H9 (cell line): ENCODE measurements around the gene ZBTB12. TPM values are rescaled to one million over a fixed set of nuclear protein-coding genes. Genes with fewer than 3 reads are reported as not detected.
A peak's percentile ranks its signal among the peaks of the same experiment; 100 is the strongest.

Experiments
- DNase-seq: peaks from one replicate; pipeline ENCODE4 v3.0.0-alpha.2; 2017
- H2AFZ ChIP-seq: one replicate; pipeline ENCODE4 v1.6.1; 2013; ENCODE audit warnings: mild to moderate bottlenecking, low read length, control low read depth, moderate library complexity
- H2AK5ac ChIP-seq: 2 replicates; pipeline ENCODE4 v1.6.1; 2013; ENCODE audit warnings: low read length, control low read depth, mixed read lengths; ENCODE audit not compliant: insufficient read length
- H2BK120ac ChIP-seq: one replicate; pipeline ENCODE4 v1.6.1; 2013; ENCODE audit warnings: low read depth, mild to moderate bottlenecking, low read length, control low read depth, inconsistent platforms; ENCODE audit not compliant: poor library complexity, severe bottlenecking
- H2BK12ac ChIP-seq: 2 replicates; pipeline ENCODE4 v1.6.1; 2013; ENCODE audit warnings: low read length, control low read depth, mixed read lengths, low read depth; ENCODE audit not compliant: insufficient read length
- H2BK15ac ChIP-seq: 2 replicates; pipeline ENCODE4 v1.6.1; 2013; ENCODE audit warnings: low read depth, low read length, control low read depth
- H2BK20ac ChIP-seq: one replicate; pipeline ENCODE4 v1.6.1; 2013; ENCODE audit warnings: low read depth, mild to moderate bottlenecking, low read length, control low read depth, inconsistent platforms; ENCODE audit not compliant: poor library complexity, severe bottlenecking
- H2BK5ac ChIP-seq: 2 replicates; pipeline ENCODE4 v1.6.1; 2013; ENCODE audit warnings: low read length, control low read depth, mixed read lengths; ENCODE audit not compliant: insufficient read length
- H3K14ac ChIP-seq: 2 replicates; pipeline ENCODE4 v1.6.1; 2013; ENCODE audit warnings: low read length, control low read depth; ENCODE audit not compliant: insufficient read depth
- H3K18ac ChIP-seq: 2 replicates; pipeline ENCODE4 v1.6.1; 2013; ENCODE audit warnings: low read depth, mild to moderate bottlenecking, mixed read lengths, low read length, control low read depth; ENCODE audit not compliant: insufficient read length
- H3K23ac ChIP-seq: 2 replicates; pipeline ENCODE4 v1.6.1; 2013; ENCODE audit warnings: low read length, control low read depth, mixed read lengths, low read depth; ENCODE audit not compliant: insufficient read length
- H3K23me2 ChIP-seq: 2 replicates; pipeline ENCODE4 v1.6.1; 2013; ENCODE audit warnings: low read depth, mild to moderate bottlenecking, mixed read lengths, low read length, control low read depth; ENCODE audit not compliant: insufficient read length, poor library complexity, severe bottlenecking
- H3K27ac ChIP-seq: 2 replicates; pipeline ENCODE4 v1.5.1; 2013; ENCODE audit warnings: low read length, control low read depth, mixed read lengths, low read depth; ENCODE audit not compliant: insufficient read length
- H3K27me3 ChIP-seq: 2 replicates; pipeline ENCODE4 v1.6.1; 2013; ENCODE audit warnings: low read length, control low read depth, inconsistent platforms; ENCODE audit not compliant: insufficient read depth
- H3K4ac ChIP-seq: 2 replicates; pipeline ENCODE4 v1.6.1; 2013; ENCODE audit warnings: low read depth, mild to moderate bottlenecking, control low read depth, inconsistent platforms, low read length, moderate library complexity
- H3K4me1 ChIP-seq: 2 replicates; pipeline ENCODE4 v1.6.1; 2013; ENCODE audit warnings: low read length, control low read depth, inconsistent platforms; ENCODE audit not compliant: insufficient read depth
- H3K4me2 ChIP-seq: 2 replicates; pipeline ENCODE4 v1.6.1; 2013; ENCODE audit warnings: low read length, control low read depth, mixed read lengths; ENCODE audit not compliant: insufficient read length, insufficient read depth
- H3K56ac ChIP-seq: 2 replicates; pipeline ENCODE4 v1.6.1; 2013; ENCODE audit warnings: low read depth, mild to moderate bottlenecking, mixed read lengths, low read length, control low read depth; ENCODE audit not compliant: insufficient read length
- H3K79me1 ChIP-seq: 2 replicates; pipeline ENCODE4 v1.6.1; 2013; ENCODE audit warnings: low read depth, mild to moderate bottlenecking, moderate library complexity, low read length, control low read depth, inconsistent platforms; ENCODE audit not compliant: insufficient read depth, poor library complexity, severe bottlenecking
- H3K79me2 ChIP-seq: 2 replicates; pipeline ENCODE4 v1.6.1; 2013; ENCODE audit warnings: low read length, control low read depth, inconsistent platforms; ENCODE audit not compliant: insufficient read depth
- H3K9ac ChIP-seq: 2 replicates; pipeline ENCODE4 v1.6.1; 2013; ENCODE audit warnings: low read length, control low read depth, mixed read lengths; ENCODE audit not compliant: insufficient read length; ENCODE audit errors: extremely low read depth
- H3K9me3 ChIP-seq: one replicate; pipeline ENCODE4 v1.6.1; 2013; ENCODE audit warnings: low read depth, low read length, inconsistent platforms; ENCODE audit not compliant: control insufficient read depth
- H3T11ph ChIP-seq: one replicate; pipeline ENCODE4 v1.6.1; 2013; ENCODE audit warnings: mild to moderate bottlenecking, low read length, control low read depth, inconsistent platforms
- H4K20me1 ChIP-seq: one replicate; pipeline ENCODE4 v1.6.1; 2013; ENCODE audit not compliant: control insufficient read depth, insufficient read length, insufficient read depth
- H4K5ac ChIP-seq: 2 replicates; pipeline ENCODE4 v1.6.1; 2013; ENCODE audit warnings: low read depth, mild to moderate bottlenecking, mixed read lengths, low read length, control low read depth; ENCODE audit not compliant: insufficient read length
- H4K8ac ChIP-seq: replicated peaks from 2 replicates; pipeline ENCODE4 v1.6.1; 2013; ENCODE audit warnings: low read length, control low read depth, mixed read lengths, low read depth; ENCODE audit not compliant: insufficient read length
- H4K91ac ChIP-seq: 2 replicates; pipeline ENCODE4 v1.6.1; 2013; ENCODE audit warnings: low read depth, mild to moderate bottlenecking, moderate library complexity, mixed read lengths, low read length, control low read depth; ENCODE audit not compliant: insufficient read length
- H3K27ac Mint-ChIP-seq, 3 experiments: 2 replicates in 2 of 3; 3 replicates in 1 of 3; pipeline ENCODE4 v1.8.0; 2020 to 2021; ENCODE audit warnings: mixed read lengths in 3 of 3, mild to moderate bottlenecking in 1 of 3, moderate library complexity in 1 of 3
- H3K27me3 Mint-ChIP-seq: 2 replicates; pipeline ENCODE4 v1.8.0; 2021; ENCODE audit warnings: low read depth, mild to moderate bottlenecking, moderate library complexity, mixed read lengths
- H3K36me3 Mint-ChIP-seq, 3 experiments: 2 replicates in 2 of 3; 3 replicates in 1 of 3; pipeline ENCODE4 v1.8.0; 2020 to 2021; ENCODE audit warnings: low read depth in 3 of 3, mixed read lengths in 3 of 3; ENCODE audit not compliant: insufficient read depth in 1 of 3
- H3K4me1 Mint-ChIP-seq, 2 experiments: 2 replicates each; pipeline ENCODE4 v1.8.0; 2020; ENCODE audit warnings: mixed read lengths in 2 of 2
- H3K4me3 Mint-ChIP-seq, 2 experiments: 2 replicates in 1 of 2; 3 replicates in 1 of 2; pipeline ENCODE4 v1.8.0; 2020 to 2021; ENCODE audit warnings: mild to moderate bottlenecking in 2 of 2, mixed read lengths in 2 of 2, moderate library complexity in 1 of 2
- H3K9me3 Mint-ChIP-seq, 2 experiments: 2 replicates in 1 of 2; 3 replicates in 1 of 2; pipeline ENCODE4 v1.8.0; 2020; ENCODE audit warnings: mild to moderate bottlenecking in 2 of 2, mixed read lengths in 2 of 2, moderate library complexity in 1 of 2
- WGBS: extraction: QIAGEN DNeasy Blood & Tissue Kit; methylation state at CpG from one replicate; pipeline ENCODE4 v1.1.7; 2013; ENCODE audit warnings: missing lambda C conversion rate, low lambda C conversion rate, mixed read lengths; ENCODE audit not compliant: insufficient read length; ENCODE audit errors: extremely low coverage; 5-methylcytosine and 5-hydroxymethylcytosine counted together
- total RNA-seq: library from RNA; stranded (reverse); gene quantifications from 2 replicates; pipeline ENCODE4 v1.2.1, GENCODE V29; 2021
- TF ChIP-seq, protein P1 (sequence below): fragments of 200-600 bp; sonication (generic); conservative IDR thresholded peaks from 3 replicates; pipeline ENCODE4 v1.8.0; 2021; ENCODE audit warnings: antibody characterized with exemption, mild to moderate bottlenecking

Gene ZBTB12
- total RNA-seq, 1 experiment from 2014 or later: 31.0 TPM

DNA sequence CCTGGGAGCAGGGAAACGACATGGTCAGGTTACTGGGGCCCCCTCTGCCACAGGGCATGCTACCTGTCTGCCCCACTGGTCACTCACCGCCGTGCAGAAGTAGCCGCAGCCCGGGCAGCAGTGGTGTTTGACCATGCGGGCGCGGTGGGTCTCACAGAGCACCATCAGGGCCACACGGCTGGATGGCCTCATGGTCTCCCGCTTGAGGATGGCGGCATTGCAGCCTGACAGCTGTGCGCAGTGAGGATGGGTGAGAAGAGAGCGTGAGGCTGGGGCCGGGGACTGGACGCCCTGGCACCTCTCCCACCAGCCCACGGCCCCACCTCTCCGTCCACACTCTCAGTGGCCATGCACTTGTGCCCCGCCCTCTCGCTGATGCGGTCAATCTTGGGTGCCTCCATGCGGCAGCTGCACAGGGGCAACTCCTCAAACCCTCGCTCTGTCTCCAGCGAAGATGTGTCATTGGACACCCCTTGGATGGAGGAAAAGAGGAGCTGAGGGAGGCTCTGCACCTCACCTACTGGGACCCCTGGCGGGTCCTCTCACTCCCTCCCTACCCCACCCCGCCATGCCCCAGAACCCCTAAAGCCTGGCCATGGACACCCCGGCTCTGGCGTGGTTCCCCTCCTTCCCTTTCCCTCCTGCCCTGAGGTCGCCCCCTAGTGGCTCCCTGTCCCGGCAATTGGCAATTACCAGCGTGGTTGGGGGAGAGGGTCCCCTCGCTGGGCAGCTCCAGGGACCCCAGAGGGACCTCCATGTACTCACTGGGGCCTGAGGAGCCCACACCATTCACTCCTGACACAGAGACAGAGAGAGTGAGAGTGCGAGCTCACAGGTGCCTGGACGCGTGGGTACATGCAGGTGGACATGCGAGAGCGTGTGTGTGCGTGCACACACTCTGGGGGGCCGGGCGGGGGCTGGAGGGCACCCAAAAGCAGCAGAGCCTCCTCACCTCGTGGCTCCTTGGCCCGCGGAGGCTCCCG is 13.3 kb downstream of the ZBTB12 start:
- no peak overlapping the region for H2BK15ac ChIP-seq
- no peak overlapping the region for H2AK5ac ChIP-seq
- H4K5ac ChIP-seq: no peak overlapping the region
- WGBS: no CpG with 5 or more reads among the region's 43 CpGs
- H4K8ac ChIP-seq: no peak overlapping the region
- no peak overlapping the region for H3K14ac ChIP-seq
- no peaks in the 10 kb centered on the region for H3K9me3 ChIP-seq
- H2BK5ac ChIP-seq: no peak overlapping the region
- no peaks in the 10 kb centered on the region for H3K79me1 ChIP-seq
- no peaks in the 10 kb centered on the region for H3K27me3 Mint-ChIP-seq
- no peak overlapping the region for H2BK120ac ChIP-seq
- no peak overlapping the region for H3K9ac ChIP-seq
- H3K27me3 ChIP-seq: no peaks in the 10 kb centered on the region
- no peak overlapping the region for H3K4me3 Mint-ChIP-seq
- no peaks in the 10 kb centered on the region for H3K4me1 ChIP-seq
- H3K27ac Mint-ChIP-seq: no peak overlapping the region; a peak in 1 of 7 replicates
- no peak overlapping the region for H3K18ac ChIP-seq
- no peak overlapping the region for H3K56ac ChIP-seq
- H4K91ac ChIP-seq: no peak overlapping the region
- H3K36me3 Mint-ChIP-seq: peaks cover 67 to 96% (median 94%) of the 10 kb centered on the region in 3 experiments; a peak in 6 of 7 replicates
- no peaks in the 10 kb centered on the region for H3K4me1 Mint-ChIP-seq
- no peak overlapping the region for H2AFZ ChIP-seq
- H3K23ac ChIP-seq: no peak overlapping the region
- H3T11ph ChIP-seq: no peak overlapping the region
- H3K4ac ChIP-seq: no peak overlapping the region
- TF ChIP-seq, protein P1, sequence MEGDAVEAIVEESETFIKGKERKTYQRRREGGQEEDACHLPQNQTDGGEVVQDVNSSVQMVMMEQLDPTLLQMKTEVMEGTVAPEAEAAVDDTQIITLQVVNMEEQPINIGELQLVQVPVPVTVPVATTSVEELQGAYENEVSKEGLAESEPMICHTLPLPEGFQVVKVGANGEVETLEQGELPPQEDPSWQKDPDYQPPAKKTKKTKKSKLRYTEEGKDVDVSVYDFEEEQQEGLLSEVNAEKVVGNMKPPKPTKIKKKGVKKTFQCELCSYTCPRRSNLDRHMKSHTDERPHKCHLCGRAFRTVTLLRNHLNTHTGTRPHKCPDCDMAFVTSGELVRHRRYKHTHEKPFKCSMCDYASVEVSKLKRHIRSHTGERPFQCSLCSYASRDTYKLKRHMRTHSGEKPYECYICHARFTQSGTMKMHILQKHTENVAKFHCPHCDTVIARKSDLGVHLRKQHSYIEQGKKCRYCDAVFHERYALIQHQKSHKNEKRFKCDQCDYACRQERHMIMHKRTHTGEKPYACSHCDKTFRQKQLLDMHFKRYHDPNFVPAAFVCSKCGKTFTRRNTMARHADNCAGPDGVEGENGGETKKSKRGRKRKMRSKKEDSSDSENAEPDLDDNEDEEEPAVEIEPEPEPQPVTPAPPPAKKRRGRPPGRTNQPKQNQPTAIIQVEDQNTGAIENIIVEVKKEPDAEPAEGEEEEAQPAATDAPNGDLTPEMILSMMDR: peak; percentile 81
- H4K20me1 ChIP-seq: no peaks in the 10 kb centered on the region
- H3K4me2 ChIP-seq: no peak overlapping the region
- H3K9me3 Mint-ChIP-seq: no peaks in the 10 kb centered on the region
- H3K79me2 ChIP-seq: no peaks in the 10 kb centered on the region
- H3K27ac ChIP-seq: no peak overlapping the region
- no peak overlapping the region for H2BK12ac ChIP-seq
- no peaks in the 10 kb centered on the region for H3K23me2 ChIP-seq
- peak; percentile 52 for DNase-seq
- no peak overlapping the region for H2BK20ac ChIP-seq
